GM12874 (cell line): Measurements from ENCODE around the gene TSPAN32.

ENCODE experiments used
- CTCF ChIP-seq: IDR thresholded peaks from 2 replicates; pipeline ENCODE4 v1.5.1; 2011; ENCODE audit warnings: low read depth, mild to moderate bottlenecking, control low read depth, low read length, moderate library complexity; ENCODE audit not compliant: insufficient read depth

Gene TSPAN32

GRCh38 chr11:2308713-2309112 lies 6.9 kb downstream of the TSPAN32 start:
- no peak for TF ChIP-seq CTCF

GRCh38 chr11:2309251-2310072 lies 7.6 kb downstream of the TSPAN32 start:
- TF ChIP-seq CTCF = no peak

- TF ChIP-seq CTCF = no peak
Measured at GRCh38 chr11:2310073-2310785, 8.4 kb downstream of the TSPAN32 start.

- TF ChIP-seq CTCF = no peak
Measured at GRCh38 chr11:2310786-2311352, 9.1 kb downstream of the TSPAN32 start.

GRCh38 chr11:2311353-2312133 lies 9.7 kb downstream of the TSPAN32 start:
- TF ChIP-seq CTCF = no peak

GRCh38 chr11:2312232-2313042 lies 10.6 kb downstream of the TSPAN32 start:
- no peak for TF ChIP-seq CTCF
